NCI-H2196 (cell line): ENCODE data around the gene MAP4K5.

Experiments
- DNase-seq: peaks from one replicate; lab custom pipeline; 2025; ENCODE audit not compliant: unreplicated experiment; lab: John Stamatoyannopoulos, UW

The MAP4K5 gene

GRCh38 chr14:50402965-50403364, 129.4 kb downstream of the MAP4K5 start:
- no peak for DNase-seq

DNA sequence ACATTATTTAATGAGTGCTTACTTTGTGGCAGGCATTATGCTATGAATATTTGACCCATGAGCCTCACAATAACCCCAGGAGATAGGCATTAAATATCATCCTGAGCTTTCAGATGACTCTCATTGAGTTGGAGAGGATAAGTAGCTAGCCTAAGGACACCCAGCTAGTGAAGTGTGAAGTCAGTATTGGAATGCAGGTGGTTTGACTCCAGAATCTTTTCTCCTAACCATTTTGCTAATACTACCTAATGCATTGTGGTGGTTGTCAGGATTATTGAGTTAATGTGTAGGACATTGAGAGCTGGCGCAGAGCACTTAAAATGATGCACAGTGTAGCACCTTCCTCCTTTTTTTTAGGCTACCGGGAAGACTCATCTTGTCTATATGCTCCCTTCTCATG, 131.9 kb downstream of the MAP4K5 start:
- no peak for DNase-seq

DNA sequence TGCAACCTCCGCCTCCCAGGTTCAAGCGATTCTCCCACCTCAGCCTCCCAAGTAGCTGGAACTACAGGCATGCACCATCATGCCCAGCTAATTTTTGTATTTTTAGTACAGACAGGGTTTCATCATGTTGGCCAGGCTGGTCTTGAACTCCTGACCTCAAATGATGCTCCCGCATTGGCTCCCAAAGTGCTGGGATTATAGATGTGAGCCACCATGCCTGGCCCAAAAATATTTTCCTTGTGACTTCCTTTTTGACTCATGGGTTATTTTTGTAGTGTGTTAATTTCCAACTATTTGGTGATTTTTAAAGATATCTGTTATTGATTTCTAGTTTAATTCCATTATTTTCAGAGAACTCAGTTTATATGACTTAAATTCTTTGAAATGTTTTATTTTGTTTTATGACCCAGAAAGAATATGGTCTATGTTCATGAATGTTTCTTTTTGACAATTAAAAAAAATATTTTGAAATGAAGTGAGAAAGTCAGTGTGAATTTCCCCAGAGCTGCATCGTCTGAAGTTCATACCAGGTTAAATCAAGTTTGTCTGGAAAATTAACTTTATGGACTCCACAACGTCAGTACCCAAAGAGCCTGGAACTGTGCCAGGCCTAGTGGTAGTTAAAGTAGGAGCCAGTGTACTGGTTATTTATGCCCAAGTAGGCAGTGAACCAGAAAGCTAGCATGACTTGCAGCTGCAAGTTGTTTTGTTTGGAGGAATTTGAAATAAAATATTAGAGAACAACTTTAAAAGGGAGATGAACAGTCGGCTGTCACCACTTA, 132.9 kb downstream of the MAP4K5 start:
- DNase-seq = peak; percentile 43

DNA sequence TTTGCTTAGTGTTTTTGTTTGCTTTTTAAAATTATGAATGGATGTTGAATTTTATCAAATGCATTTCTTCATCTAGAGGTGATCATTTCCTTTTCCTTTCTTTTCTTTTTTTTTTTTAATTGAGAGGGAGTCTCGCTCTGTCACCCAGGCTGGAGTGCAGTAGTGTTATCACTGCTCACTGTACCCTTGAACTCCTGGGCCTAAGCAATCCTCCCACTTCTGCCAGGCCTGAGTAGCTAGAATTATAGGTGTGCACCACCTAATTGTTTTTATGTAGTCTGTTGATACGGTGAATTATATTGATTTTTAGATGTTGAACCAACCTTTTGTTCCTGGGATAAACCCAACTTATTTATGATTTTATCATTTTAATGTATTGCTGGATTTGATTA, 134.2 kb downstream of the MAP4K5 start:
- no peak for DNase-seq

- no peak for DNase-seq
These were observed 134.8 kb downstream of the MAP4K5 start for GRCh38 chr14:50397390-50398188.

GRCh38 chr14:50396631-50397389, 135.6 kb downstream of the MAP4K5 start, which contains the start of gene CDKL1:
TSS of gene CDKL1 (minus strand) at chr14:50396881. CDS start at chr14:50395868, 1,013 bp downstream.
- peak; percentile 75 for DNase-seq

DNA sequence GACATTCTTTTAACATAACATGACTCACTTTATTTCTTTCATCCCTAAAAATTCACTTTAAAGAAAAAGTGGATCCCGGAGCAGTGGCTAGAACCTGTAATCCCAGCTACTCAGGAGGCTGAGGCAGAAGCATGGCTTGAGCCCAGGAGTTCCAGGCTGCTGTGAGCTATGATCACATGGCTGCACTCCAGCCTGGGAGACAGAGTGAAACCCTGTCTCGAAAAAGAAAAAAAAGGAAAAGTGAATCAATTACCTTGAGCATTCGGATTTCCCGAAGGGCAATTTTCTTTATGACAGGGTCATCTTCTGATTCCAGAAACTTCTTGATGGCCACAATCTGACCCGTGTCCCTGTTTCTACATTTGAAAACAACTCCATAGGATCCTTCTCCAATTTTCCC, 136.9 kb downstream of the MAP4K5 start:
- no peak for DNase-seq

- DNase-seq = no peak
These were observed 137.7 kb downstream of the MAP4K5 start for GRCh38 chr14:50394713-50395112.

DNA sequence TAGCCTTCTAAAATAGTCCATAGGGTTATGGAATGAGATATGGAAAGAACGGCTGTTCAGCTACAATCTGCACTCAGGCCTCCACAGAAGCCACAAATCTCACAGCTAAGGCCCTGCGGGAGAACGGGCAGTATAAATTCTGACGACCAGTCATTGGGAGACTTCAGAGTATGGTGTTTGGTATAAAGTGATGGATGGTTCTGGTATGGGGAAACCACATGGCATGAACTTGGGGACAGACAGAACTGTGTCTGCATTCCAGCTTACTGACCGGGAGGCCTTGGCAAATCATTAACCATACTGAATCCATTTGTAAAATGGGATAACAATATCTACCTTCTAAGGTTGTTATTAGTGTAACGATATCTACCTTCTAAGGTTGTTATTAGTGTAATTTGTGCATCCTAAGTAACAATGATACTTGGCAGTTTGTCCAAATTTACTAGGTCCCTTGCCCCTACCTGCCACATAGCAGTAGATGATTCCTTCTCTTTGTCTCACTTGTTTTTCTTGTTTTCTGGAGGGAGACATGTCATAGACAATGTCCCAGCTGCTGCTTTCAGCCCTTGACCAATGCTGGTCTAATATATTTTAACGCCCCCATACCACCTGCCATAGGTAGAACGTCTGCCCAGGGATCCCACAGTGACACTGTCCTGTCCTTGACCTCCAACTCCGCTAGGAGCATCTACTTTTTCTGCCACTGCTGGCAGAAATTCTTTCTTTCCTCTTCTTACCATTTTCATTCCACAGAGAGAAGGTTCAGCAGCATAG, 142.5 kb downstream of the MAP4K5 start:
- no peak for DNase-seq

DNA sequence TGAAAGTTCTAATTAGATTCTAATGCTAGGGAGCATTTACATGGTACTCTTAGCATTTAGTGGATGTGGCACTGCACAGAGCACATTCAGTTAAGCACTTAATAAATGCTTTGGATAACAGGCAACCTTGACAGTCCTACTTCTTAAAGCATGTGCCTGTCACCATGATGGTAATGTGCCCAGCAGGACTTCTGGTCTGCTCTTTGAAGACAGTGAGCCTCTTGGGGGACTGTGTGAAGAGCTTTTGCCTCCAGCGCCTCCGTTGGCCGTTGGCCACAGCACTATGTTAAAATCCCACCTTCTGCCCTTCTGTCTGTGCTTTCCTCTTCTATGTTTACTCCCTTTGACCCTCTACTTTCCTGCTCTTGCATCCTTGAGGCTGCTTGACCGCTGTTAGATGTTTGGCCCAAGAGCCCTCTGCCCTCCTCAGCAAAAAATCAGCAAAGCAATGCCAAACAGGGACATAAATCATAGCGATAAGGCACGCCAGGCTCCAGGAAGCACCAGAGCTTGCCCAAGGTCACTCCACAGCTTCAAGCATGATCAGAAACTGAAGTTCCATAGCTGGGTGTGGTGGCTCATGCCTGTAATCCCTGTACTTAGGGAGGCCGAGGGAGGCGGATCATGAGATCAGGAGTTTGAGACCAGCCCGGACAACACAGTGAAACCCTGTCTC, 144.0 kb downstream of the MAP4K5 start:
- DNase-seq = no peak

GRCh38 chr14:50387548-50387947, 144.8 kb downstream of the MAP4K5 start:
- DNase-seq = no peak

DNA sequence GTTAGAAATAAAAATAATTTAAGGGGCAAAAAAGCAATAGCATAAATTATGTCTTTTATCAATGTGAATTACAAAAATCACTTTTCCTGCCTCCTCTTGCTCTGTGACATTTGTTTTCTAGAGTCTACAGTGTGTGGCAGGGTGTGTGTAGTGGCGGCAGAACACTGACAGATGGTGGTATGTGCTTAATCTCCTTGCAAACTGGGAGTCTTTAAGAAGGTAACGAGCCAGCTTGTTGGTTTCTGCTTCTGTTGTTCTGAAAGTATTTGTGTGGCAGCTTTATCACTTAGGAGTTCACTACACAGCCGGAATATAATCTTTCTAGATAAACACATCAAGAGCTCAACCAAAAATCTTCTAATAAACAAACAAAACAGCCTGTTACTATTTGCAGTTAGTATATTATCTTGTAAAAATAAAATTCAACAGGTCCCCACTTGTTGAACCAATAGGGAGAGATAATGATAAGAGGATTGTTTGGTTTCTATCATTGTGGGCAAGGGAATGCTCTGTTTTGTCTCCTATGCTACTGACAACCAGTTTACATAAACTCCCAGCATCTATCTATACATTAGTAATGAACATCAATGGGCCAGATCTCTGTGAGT, 148.6 kb downstream of the MAP4K5 start:
- DNase-seq = no peak

DNA sequence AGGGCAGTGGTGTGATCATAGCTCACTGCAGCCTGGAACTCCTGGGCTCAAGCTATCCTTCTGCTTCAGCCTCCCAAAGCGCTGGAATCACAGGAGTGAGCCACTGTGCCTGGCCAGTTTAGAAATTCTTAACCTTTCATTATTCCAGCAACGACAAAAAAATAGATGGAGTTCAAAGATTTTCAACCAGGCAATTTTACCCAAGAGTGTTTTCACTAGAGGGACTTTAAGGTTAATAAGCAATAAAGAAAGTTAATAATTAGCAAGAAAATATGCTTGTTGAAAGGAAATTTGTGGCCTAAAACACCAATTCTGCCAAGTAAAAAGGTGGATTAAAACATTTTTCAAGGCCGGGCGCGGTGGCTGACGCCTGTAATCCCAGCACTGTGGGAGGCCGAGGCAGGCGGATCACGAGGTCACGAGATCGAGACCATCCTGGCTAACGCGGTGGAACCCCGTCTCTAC, 150.5 kb downstream of the MAP4K5 start:
- no peak for DNase-seq

GRCh38 chr14:50381008-50381407, 151.4 kb downstream of the MAP4K5 start:
- DNase-seq = no peak

GRCh38 chr14:50380455-50380854, 151.9 kb downstream of the MAP4K5 start:
- DNase-seq = no peak

DNA sequence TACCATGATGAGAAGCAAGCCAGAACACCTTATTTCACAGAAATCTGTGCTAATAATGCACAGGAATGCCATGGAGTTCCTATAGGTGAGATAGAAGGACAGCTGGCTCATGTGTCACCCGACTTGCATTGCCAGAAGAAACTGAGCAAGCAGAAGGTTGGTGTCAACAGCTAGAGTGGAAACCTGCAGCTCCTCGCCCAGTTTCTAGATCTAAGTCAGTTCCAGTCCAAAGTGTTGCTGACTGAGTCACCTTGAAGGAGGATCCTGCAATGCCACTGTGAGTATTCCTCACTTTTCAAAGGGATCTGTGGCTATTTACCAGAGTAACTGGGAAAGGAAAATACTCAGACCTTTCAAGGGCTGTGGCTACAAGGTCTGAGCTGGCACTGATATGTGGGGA, 152.8 kb downstream of the MAP4K5 start:
- no peak for DNase-seq

DNA sequence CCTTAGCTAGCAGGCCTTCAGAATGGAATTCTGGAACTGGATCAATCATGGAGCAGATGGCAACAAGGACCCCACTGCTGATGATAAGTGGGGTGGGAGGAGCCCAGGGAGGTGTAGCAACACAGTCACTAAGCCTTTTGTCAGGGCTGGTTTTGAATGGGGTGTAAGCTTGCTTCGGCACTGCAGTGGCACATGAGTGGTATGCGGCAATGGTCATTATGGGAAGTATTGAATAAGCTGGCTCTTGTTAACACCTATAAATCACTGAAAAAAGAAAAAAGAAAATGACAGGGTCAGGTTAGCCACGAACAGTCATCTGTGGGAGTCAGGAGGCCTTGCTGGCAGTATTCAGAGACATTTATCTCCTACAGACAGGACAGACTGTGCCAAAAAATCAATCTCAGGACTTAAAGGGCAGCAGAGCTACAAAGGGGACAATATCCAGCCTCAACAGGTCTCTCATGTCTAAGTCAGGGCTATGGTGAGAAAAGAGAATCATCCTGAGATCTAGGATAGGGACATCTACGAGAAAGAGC, 154.8 kb downstream of the MAP4K5 start:
- DNase-seq = no peak

DNA sequence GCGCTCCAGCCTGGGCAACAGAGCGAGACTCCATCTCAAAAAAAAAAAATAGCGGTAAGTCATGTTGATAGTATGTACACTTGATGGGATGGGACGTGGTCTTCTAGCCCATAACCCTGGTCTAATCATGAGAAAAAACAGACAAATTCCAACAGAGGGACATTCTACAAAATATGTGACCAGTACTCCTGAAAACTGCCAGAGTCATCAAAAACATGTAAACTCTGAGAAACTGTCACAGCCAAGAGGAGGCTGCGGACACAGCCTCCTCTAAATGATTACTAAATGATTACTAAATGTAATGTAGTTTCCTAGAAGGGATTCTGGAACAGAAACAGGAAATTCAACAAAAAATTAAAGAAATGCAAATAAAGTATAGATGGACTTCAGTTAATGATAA, 156.6 kb downstream of the MAP4K5 start:
- DNase-seq = no peak

- no peak for DNase-seq
These were observed 158.4 kb downstream of the MAP4K5 start for GRCh38 chr14:50373959-50374358.
